ENCODE results near the gene ZNF45.
A peak's percentile ranks its signal among the peaks of the same experiment; 100 is the strongest.
"Not testable (repeated sequence)": the region's sequence is repeated elsewhere in the genome, so short reads cannot be mapped to it uniquely, and the experiment has no call there.

ZNF45 gene

DNA sequence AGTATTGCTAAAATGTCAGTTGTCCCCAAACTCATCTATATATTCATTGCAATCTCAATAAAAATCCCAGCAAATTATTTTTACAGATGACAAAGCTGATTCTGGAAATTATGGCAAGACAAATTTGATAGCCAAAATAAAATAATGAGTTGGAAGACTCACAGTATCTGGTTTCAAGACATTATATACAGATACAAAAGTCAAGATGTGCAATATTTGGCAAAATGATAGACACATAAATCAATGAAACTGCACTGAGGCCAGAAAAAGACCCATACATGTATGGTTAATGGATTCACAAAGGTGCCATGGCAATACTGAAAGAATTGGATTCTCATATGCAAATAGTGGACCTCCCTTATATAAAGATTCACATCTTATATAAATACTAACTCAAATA, 24.2 kb downstream of the ZNF45 start:
- FAIRE-seq = no peak

DNA sequence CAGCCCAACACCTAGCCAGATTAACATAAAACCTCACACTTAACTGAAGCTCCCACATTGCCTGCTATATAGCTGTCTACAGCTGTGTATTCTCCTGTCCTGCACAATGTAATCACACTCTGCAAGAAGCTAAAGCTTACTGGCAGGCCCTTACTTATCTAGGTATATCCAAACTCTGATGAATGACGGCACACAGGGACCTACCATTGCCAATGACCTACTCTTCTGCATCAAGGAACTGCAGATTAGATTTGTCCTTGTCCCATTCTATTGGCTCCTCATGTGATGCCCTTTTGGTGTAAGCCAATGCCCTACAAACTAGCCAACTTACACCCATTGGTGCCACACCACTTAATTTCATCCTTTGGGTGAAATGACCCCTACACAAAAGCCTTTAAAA, 26.4 kb downstream of the ZNF45 start:
- no peak for FAIRE-seq

DNA sequence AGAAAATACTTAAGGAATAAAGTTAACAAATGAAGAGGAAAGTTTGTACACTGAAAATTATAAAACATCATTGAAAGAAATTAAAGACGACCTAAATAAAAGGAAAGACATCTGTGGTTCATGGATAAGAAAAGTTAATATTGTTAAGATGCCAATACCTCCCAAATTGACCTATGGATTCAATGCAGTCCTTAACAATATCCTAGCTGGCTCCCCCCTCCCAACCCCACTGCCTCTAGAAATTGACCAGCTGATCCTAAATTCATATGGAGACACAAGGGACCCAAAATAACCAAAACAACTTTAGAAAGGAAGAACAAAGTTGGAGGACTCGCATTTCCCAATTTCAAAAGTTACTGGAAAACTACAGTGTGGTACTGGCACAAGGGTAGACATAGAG, 28.3 kb downstream of the ZNF45 start:
- FAIRE-seq = no peak

DNA sequence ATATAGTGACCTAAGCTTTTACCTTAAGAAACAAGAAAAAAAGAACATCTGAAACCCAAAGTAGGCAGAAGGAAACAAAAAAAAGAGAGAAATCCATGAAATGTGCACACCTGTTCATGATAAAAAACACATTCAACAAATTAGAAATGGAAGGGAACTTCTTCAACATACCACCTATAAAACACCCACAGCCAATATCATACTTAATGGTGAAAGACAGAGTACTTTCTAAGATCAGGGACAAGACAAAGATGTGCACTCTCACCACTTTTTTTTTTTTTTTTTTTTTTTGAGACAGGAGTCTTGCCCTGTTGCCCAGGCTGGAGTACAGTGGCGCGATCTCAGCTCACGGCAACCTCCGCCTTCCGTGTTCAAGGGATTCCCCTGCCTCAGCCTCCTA, 29.2 kb downstream of the ZNF45 start:
- no peak for FAIRE-seq

DNA sequence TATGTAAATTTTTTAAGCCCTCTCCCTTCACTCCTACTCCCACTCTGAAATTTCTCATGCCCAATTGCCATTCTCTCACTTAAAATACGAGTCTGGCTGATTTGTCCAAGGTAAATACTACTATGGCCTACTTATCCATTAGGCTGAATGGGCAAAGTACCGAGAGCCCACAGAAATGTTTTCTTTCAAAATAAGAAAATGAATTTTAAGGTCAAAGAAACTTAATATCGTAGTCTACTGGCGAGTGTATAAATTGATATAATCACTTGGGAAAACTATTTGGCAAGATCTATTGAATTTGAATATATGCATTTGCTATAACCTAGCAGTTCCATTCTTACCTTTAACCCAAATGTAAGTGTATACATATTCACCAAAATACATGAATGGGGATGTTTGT, 32.7 kb downstream of the ZNF45 start:
- no peak for FAIRE-seq

DNA sequence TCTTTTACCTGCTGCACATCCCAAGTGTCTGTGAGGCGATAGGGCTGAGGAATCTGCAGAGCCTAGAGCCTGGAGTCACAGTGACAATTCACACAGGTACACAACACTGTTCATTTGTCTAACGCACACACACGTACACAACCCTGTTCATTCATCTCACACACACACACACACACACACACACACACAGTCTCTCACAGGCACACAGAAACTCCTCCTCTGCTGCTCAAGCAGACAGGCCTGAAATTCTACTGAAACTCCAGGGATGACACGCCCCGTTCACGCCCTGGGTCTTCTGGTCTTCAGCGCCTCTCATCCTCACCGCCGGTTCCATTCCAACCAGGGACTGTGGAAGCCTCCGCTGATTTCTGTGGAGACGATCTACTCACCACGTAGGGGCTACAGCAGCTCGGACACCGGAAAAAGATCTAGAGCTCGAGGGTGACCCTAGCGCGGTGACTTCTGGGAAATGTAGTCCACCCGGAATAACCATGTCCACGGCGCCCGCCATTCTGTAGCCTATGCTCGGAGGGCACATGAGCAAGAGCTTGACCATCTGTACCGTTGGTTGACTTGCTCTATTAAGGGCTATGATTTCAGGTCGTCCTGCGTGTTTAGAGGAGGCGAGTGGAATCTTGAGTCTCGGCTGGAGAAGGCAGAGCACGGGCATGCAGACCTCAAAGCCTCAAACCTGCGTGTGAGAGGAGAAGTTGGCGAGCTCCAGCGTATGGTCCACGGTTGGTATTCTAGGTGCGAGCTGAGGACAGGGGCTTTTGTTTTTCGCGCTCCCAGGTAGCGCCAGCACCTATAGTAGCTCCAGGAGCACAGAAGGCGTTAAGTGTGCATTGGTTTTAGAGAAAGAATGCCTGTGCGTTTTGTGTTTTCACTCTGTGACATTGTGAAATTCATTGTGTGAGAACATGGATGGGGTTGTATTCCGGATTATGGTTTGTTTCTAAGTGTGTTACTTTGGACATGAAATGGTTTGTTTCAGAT, 33.4 kb downstream of the ZNF45 start:
- peak; percentile 13 for FAIRE-seq

DNA sequence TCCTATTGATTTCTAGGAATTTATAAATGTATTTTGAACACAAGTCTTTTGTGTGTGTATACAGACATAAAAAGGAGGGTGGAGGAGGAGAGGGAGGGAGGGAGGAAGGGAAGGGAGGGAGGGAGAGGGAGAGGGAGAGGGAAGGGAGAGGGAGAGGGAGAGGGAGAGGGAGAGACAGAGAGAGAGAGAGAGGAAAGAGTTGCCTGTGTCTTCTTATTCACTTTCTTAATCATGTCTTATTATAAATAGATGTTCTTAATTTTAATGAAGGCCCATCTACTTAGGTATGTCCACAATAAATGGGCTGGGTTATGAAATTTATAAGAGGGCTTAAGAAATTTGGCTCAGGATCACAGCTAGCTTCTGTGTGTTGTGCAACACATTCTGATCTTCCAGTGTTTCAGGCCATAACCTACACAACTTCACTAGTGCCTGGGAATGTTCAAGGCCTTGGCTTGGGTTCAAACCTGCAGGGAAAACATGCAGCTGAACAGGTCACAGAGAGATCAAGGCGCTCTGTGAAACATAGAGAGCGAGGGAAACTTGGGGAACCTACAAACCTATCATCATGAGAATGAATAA, 39.3 kb downstream of the ZNF45 start:
- FAIRE-seq = no peak

DNA sequence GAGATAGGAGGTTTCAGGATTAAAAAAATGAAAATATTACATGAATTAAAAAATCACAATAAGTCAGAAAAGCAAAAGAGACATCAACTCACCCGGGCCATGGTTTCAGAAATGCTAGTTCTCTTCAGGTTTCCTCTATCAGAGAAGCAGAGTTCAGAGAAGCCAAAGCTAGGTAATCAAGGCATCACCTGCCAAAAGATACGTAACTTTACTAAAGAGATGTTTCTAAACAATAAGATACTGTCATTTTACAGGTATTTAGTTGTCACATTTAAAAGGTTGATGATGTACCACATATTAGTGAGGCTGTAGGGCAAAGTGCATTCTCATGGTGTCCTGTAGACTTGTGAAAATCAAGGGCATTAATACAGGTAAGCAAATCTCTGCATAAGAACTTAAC, 51.2 kb downstream of the ZNF45 start, which contains the start of gene ZNF404:
Gene ZNF404, minus strand, starts transcription at position 101 of the 400 bp plus-strand sequence.
- FAIRE-seq = no peak

DNA sequence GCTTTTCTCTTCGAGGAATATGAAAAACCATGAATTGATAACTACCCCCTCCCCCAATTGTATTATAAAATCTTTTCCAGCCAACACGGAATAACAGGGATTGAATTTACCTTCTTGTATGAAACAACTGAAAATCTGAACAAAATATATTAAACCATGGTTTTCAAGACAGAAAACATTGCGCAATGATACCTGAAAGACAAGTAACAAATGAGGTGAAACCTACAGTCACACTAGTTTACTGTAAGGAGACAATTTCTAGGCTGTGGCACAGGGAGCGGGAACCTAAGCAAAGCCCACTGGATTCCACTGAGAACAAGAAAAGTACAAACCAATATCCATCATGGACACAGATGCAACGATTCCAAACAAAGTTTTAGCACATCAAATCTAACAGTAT, 54.6 kb downstream of the ZNF45 start:
- no peak for FAIRE-seq

DNA sequence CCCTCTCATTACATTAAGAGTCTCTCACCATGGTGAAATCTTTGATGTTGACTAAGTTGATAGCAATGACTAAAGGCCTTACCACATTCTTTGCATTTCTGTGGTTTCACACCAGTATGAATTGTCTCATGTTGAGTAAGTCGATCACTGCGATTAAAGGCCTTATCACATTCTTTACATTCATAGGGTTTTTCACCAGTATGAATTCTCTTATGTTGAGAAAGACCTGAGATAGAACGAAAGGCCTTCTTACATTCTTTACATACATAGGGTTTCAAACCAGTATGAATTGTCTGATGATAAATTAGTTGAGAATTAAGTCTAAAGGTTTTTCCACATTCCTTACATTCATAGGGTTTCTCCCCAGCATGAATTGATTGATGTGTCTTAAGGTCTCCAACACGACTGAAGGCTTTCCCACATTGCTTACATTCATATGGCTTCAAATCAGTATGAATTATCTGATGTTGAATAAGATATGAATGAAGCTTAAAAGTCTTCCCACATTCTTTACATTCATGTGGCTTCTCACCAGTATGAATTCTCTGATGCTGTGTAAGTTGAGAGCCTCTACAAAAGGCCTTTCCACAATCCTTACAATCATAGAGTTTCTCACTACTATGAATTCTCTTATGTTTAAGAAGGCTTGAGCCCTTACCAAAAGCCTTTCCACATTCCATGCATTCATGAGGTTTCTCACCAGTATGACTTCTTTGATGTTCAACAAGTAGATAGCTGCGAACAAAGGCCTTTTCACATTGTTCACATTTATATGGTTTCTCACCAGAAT, 62.3 kb downstream of the ZNF45 start:
- no peak for FAIRE-seq

DNA sequence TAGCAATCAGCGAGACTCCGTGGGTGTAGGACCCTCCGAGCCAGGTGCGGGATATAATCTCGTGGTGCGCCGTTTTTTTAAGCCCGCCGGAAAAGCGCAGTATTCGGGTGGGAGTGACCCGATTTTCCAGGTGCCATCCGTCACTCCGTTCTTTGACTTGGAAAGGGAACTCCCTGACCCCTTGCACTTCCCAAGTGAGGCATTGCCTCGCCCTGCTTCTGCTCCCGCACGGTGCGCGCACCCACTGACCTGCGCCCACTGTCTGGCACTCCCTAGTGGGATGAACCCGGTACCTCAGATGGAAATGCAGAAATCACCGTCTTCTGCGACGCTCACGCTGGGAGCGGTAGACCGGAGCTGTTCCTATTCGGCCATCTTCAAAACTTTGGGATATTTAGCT, 68.2 kb downstream of the ZNF45 start:
- not testable (repeated sequence) for FAIRE-seq
